NCI-H774 (cell line): Measurements from ENCODE around the gene SSBP3.
A peak's percentile ranks its signal among the peaks of the same experiment; 100 is the strongest.

Source experiments
- DNase-seq: peaks from one replicate; lab custom pipeline; 2025; lab: John Stamatoyannopoulos, UW

SSBP3 gene

GRCh38 chr1:54305906-54306514 lies 100.2 kb downstream of the SSBP3 start:
- no peak for DNase-seq

GRCh38 chr1:54304518-54304917 lies 101.7 kb downstream of the SSBP3 start:
- DNase-seq: no peak

- peak; percentile 67 for DNase-seq
Measured at GRCh38 chr1:54302951-54303843, 103.0 kb downstream of the SSBP3 start.

- DNase-seq: no peak
Measured at GRCh38 chr1:54302549-54302948, 103.6 kb downstream of the SSBP3 start.

GRCh38 chr1:54301497-54301896 lies 104.7 kb downstream of the SSBP3 start:
- DNase-seq: peak; percentile 22

GRCh38 chr1:54300401-54300800 lies 105.8 kb downstream of the SSBP3 start:
- DNase-seq: peak; percentile 14

- DNase-seq: no peak
Measured at GRCh38 chr1:54299037-54299436, 107.2 kb downstream of the SSBP3 start.

GRCh38 chr1:54298284-54299033 lies 107.7 kb downstream of the SSBP3 start:
- no peak for DNase-seq

- no peak for DNase-seq
Measured at GRCh38 chr1:54297596-54298283, 108.5 kb downstream of the SSBP3 start.

- no peak for DNase-seq
Measured at GRCh38 chr1:54296666-54297065, 109.5 kb downstream of the SSBP3 start.

- no peak for DNase-seq
Measured at GRCh38 chr1:54294887-54295286, 111.3 kb downstream of the SSBP3 start.

- DNase-seq: no peak
Measured at GRCh38 chr1:54292002-54292911, 113.9 kb downstream of the SSBP3 start.

GRCh38 chr1:54291276-54292001 lies 114.8 kb downstream of the SSBP3 start:
- DNase-seq: peak; percentile 88

- no peak for DNase-seq
Measured at GRCh38 chr1:54290506-54291184, 115.5 kb downstream of the SSBP3 start.

- DNase-seq: no peak
Measured at GRCh38 chr1:54289712-54290233, 116.4 kb downstream of the SSBP3 start.

GRCh38 chr1:54287801-54288211 lies 118.4 kb downstream of the SSBP3 start:
- no peak for DNase-seq

- DNase-seq: no peak
Measured at GRCh38 chr1:54287176-54287650, 119.0 kb downstream of the SSBP3 start.

- DNase-seq: no peak
Measured at GRCh38 chr1:54285815-54286345, 120.3 kb downstream of the SSBP3 start.
